HepG2 (cell line): ENCODE measurements around the gene CTNND2. TPM values are rescaled to one million over a fixed set of nuclear protein-coding genes. Genes with fewer than 3 reads are reported as not detected.

Experiments used
- ATAC-seq: fragments of 200-7000 bp; cut with Tn5 transposase; 3 replicates; pipeline ENCODE4 v1.9.1; 2020; ENCODE audit warnings: mild to moderate bottlenecking, moderate library complexity
- BruUV-seq: library from RNA; stranded (reverse); fragments of 400-500 nt; replicated peaks from 2 replicates; lab custom pipeline; 2021; lab: Mats Ljungman, UMichigan
- CTCF ChIA-PET: fragments of 300-600 bp; formaldehyde crosslinking; extraction: SDS; loops from one replicate; lab custom pipeline; 2021; ENCODE audit warnings: low total read pairs, inconsistent platforms, low intra/inter-chr PET ratio; lab: Yijun Ruan, JAX
- POLR2A ChIA-PET: fragments of 350-600 bp; sonication (Branson Sonifier 250); formaldehyde crosslinking; loops from one replicate; lab custom pipeline; 2020; ENCODE audit warnings: antibody characterized with exemption, inconsistent platforms; lab: Yijun Ruan, JAX
- DNase-seq: peaks from one replicate; pipeline ENCODE4 v3.0.0-alpha.2; 2015; ENCODE audit warnings: low spot score
- FAIRE-seq: peaks from 3 replicates; lab custom pipeline; 2011; peaks lifted over from hg19 to GRCh38; lab: Jason Lieb, UNC
- H2AFZ ChIP-seq: one replicate; pipeline ENCODE4 v1.6.1; 2011; ENCODE audit warnings: low read length, inconsistent platforms
- H3K27ac ChIP-seq: fragments of 300-600 bp; 3 replicates; pipeline ENCODE4 v1.8.0; 2011; ENCODE audit warnings: mixed run types, mild to moderate bottlenecking, mixed read lengths, low read length, inconsistent platforms; ENCODE audit not compliant: insufficient read depth; ENCODE audit errors: extremely low read length
- H3K27me3 ChIP-seq, 2 experiments: fragments of 200-600 bp in 1 of 2; 2 replicates in 1 of 2; 3 replicates in 1 of 2; pipeline versions ENCODE4 v1.6.0 to v1.8.0; 2011; ENCODE audit warnings: low read length in 2 of 2, mild to moderate bottlenecking in 2 of 2, moderate library complexity in 2 of 2, inconsistent platforms in 1 of 2; ENCODE audit not compliant: insufficient read depth in 2 of 2, control insufficient read depth in 1 of 2
- H3K36me3 ChIP-seq, 2 experiments: fragments of 200-600 bp in 1 of 2; replicated peaks in 1 of 2; 2 replicates in 1 of 2; 3 replicates in 1 of 2; pipeline versions ENCODE4 v1.5.1 to v1.8.0; 2011; ENCODE audit warnings: low read length in 2 of 2, inconsistent platforms in 1 of 2; ENCODE audit not compliant: insufficient read depth in 2 of 2, control insufficient read depth in 1 of 2
- H3K4me1 ChIP-seq: 2 replicates; pipeline ENCODE4 v1.5.1; 2012; ENCODE audit warnings: low read length, inconsistent platforms; ENCODE audit not compliant: insufficient read depth
- H3K4me2 ChIP-seq: 2 replicates; pipeline ENCODE4 v1.6.0; 2011; ENCODE audit warnings: low read depth, low read length, inconsistent platforms
- H3K4me3 ChIP-seq, 3 experiments: fragments of 200-600 bp in 1 of 3; sonication (generic), shearing (Covaris generic) in 1 of 3; replicated peaks in 1 of 3; 2 replicates each; pipeline ENCODE4 v1.5.1; 2011 to 2016; ENCODE audit warnings: low read length in 3 of 3, inconsistent platforms in 2 of 3, low read depth in 2 of 3, mild to moderate bottlenecking in 2 of 3, control low read depth in 1 of 3, mixed read lengths in 1 of 3; ENCODE audit not compliant: insufficient read depth in 1 of 3
- H3K79me2 ChIP-seq: one replicate; pipeline ENCODE4 v1.6.1; 2011; ENCODE audit warnings: low read length, inconsistent platforms; ENCODE audit not compliant: insufficient read depth
- H3K9ac ChIP-seq: 2 replicates; pipeline ENCODE4 v1.6.0; 2011; ENCODE audit warnings: mild to moderate bottlenecking, low read depth, low read length, inconsistent platforms; ENCODE audit not compliant: insufficient read depth
- H3K9me3 ChIP-seq: 2 replicates; pipeline ENCODE4 v1.5.1; 2012; ENCODE audit warnings: mild to moderate bottlenecking, low read length
- H4K20me1 ChIP-seq: 2 replicates; pipeline ENCODE4 v1.6.0; 2011; ENCODE audit warnings: inconsistent platforms, mild to moderate bottlenecking, low read length, moderate library complexity; ENCODE audit not compliant: insufficient read depth
- GATAD2A ChIP-seq: IDR thresholded peaks from 2 replicates; pipeline ENCODE4 v1.6.1; 2016
- NCOA5 ChIP-seq: sonication (generic); formaldehyde crosslinking; IDR thresholded peaks from 2 replicates; pipeline ENCODE4 v1.4.0; 2020; ENCODE audit warnings: missing genetic modification reagents
- POLR2A ChIP-seq, 2 experiments: IDR thresholded peaks; 2 replicates each; pipeline ENCODE4 v1.6.1; 2011; ENCODE audit warnings: low read depth in 2 of 2, low read length in 2 of 2, mild to moderate bottlenecking in 1 of 2, moderate library complexity in 1 of 2; ENCODE audit not compliant: insufficient read depth in 1 of 2
- SP4 ChIP-seq: sonication (generic); formaldehyde crosslinking; IDR thresholded peaks from 2 replicates; pipeline ENCODE4 v1.8.1; 2023; ENCODE audit warnings: mild to moderate bottlenecking, missing genetic modification reagents
- SUZ12 ChIP-seq: fragments of 150-350 bp; IDR thresholded peaks from 2 replicates; pipeline ENCODE4 v1.6.1; 2014; ENCODE audit warnings: low read depth, low read length
- ZNF10 ChIP-seq: sonication (generic); formaldehyde crosslinking; IDR thresholded peaks from 2 replicates; pipeline ENCODE4 v1.4.0; 2020; ENCODE audit warnings: mild to moderate bottlenecking, low read depth, missing genetic modification reagents, borderline replicate concordance
- ZNF432 ChIP-seq: sonication (generic); formaldehyde crosslinking; IDR thresholded peaks from 2 replicates; pipeline ENCODE4 v1.5.0; 2020; ENCODE audit warnings: missing genetic modification reagents, mild to moderate bottlenecking, borderline replicate concordance
- ZNF451 ChIP-seq: sonication (generic); formaldehyde crosslinking; IDR thresholded peaks from 2 replicates; pipeline ENCODE4 v1.5.0; 2020; ENCODE audit warnings: mild to moderate bottlenecking, missing genetic modification reagents
- ZNF788 ChIP-seq: sonication (generic); formaldehyde crosslinking; IDR thresholded peaks from 2 replicates; pipeline ENCODE4 v1.5.0; 2020; ENCODE audit warnings: mild to moderate bottlenecking, missing genetic modification reagents, borderline replicate concordance
- ZNF83 ChIP-seq: sonication (generic); formaldehyde crosslinking; IDR thresholded peaks from 2 replicates; pipeline ENCODE4 v1.4.0; 2020; ENCODE audit warnings: missing genetic modification reagents, mild to moderate bottlenecking, borderline replicate concordance
- WGBS: methylation state at CpG from one replicate; pipeline ENCODE4 v1.1.6; 2017; ENCODE audit warnings: low lambda C conversion rate; 5-methylcytosine and 5-hydroxymethylcytosine counted together
- in situ Hi-C: cut with HindIII; loops from 2 replicates; pipeline ENCODE4 v1.10.0; 2017; ENCODE audit warnings: low pct_unique_long_range_greater_than_20kb; ENCODE audit not compliant: extremely low pct_ligation_motif_present
- intact Hi-C: fragments of 100-400 bp; cut with micrococcal nuclease; formaldehyde crosslinking; loops from one replicate; pipeline ENCODE4 v1.10.0; 2022; ENCODE audit not compliant: unreplicated experiment
- polyA plus RNA-seq, 8 experiments: library from polyadenylated mRNA; depleted of rRNA in 3 of 8; stranded (reverse) in 7 of 8; unstranded in 1 of 8; fragments of >200 nt; fragmentation: Illumina TruSeq in 4 of 8; extraction: Trizol in 4 of 8; gene quantifications; 2 replicates each; pipeline versions ENCODE4 v1.2.1 to v1.2.3, GENCODE V29; 2011 to 2016; ENCODE audit warnings: low read depth in 4 of 8, missing spikeins in 1 of 8, mixed read lengths in 1 of 8; ENCODE audit not compliant: insufficient read depth in 1 of 8
- total RNA-seq, 5 experiments: library from RNA; depleted of rRNA; stranded (reverse); fragments of >200 nt; fragmentation: Illumina TruSeq; extraction: Trizol; gene quantifications; 2 replicates each; pipeline ENCODE4 v1.2.3, GENCODE V29; 2016; ENCODE audit warnings: low read depth in 1 of 5
- TF ChIP-seq, protein P1 (sequence below): sonication (generic); formaldehyde crosslinking; IDR thresholded peaks from 2 replicates; pipeline ENCODE4 v1.9.0; 2022; ENCODE audit warnings: low read depth, missing genetic modification reagents
- TF ChIP-seq, protein P2 (sequence below): sonication (generic); formaldehyde crosslinking; IDR thresholded peaks from 2 replicates; pipeline ENCODE4 v1.5.0; 2020; ENCODE audit warnings: mild to moderate bottlenecking, missing genetic modification reagents, moderate library complexity
- TF ChIP-seq, protein P3 (sequence below): sonication (generic); formaldehyde crosslinking; IDR thresholded peaks from 2 replicates; pipeline ENCODE4 v1.4.0; 2020; ENCODE audit warnings: missing genetic modification reagents, borderline replicate concordance
- TF ChIP-seq, protein P4 (sequence below): sonication (generic); formaldehyde crosslinking; IDR thresholded peaks from 2 replicates; pipeline ENCODE4 v1.5.0; 2020; ENCODE audit warnings: missing genetic modification reagents, mild to moderate bottlenecking, borderline replicate concordance
- TF ChIP-seq, protein P5 (sequence below): sonication (generic); formaldehyde crosslinking; IDR thresholded peaks from 2 replicates; pipeline ENCODE4 v1.4.0; 2020; ENCODE audit warnings: missing genetic modification reagents

The CTNND2 gene
- total and polyA plus RNA-seq, 2 of the 13 experiments (the other 11 are each of a cell fraction or from before 2014, with no cell fraction given): not detected

DNA sequence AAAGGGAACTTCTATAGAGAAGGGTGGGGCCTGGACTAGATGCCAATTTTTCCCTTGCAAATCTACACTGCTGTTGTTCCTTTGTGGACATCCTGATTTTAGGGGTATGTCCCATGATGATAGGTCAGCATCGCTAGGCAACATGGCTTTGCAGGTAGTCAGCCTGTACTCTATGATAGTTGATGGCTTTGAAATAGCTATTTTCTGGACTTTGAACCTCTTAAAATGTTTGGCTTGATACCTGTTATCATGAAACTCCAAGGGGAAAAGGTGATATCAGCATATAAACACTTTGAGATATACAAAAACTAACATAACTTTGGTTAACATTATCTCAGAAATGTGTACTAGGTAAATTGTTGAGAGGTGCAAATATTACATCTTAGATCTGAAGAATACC lies 533.2 kb downstream of the CTNND2 start:
- in situ Hi-C loops (no loop called here), intact Hi-C loops (no loop called here)
- DNase-seq: no peak
- FAIRE-seq: no peak
- Histone ChIP-seq H3K27me3 (no peaks in the 10 kb centered on the region), H4K20me1 (no peaks in the 10 kb centered on the region), H3K4me1 (no peaks in the 10 kb centered on the region), H3K79me2 (no peaks in the 10 kb centered on the region), H3K36me3 (no peaks in the 10 kb centered on the region), H3K9ac (no peak overlapping the region), H2AFZ (no peak overlapping the region), H3K9me3 (no peaks in the 10 kb centered on the region), H3K27ac (no peak overlapping the region), H3K4me2 (no peak overlapping the region), H3K4me3 (no peak overlapping the region)
- ATAC-seq: no peak
- 0% methylated on average over 1 of the region's 1 CpG for WGBS
- BruUV-seq: no TSS peak
- ChIA-PET POLR2A (no interaction called here), CTCF (no interaction called here)
- TF ChIP-seq, protein P1, sequence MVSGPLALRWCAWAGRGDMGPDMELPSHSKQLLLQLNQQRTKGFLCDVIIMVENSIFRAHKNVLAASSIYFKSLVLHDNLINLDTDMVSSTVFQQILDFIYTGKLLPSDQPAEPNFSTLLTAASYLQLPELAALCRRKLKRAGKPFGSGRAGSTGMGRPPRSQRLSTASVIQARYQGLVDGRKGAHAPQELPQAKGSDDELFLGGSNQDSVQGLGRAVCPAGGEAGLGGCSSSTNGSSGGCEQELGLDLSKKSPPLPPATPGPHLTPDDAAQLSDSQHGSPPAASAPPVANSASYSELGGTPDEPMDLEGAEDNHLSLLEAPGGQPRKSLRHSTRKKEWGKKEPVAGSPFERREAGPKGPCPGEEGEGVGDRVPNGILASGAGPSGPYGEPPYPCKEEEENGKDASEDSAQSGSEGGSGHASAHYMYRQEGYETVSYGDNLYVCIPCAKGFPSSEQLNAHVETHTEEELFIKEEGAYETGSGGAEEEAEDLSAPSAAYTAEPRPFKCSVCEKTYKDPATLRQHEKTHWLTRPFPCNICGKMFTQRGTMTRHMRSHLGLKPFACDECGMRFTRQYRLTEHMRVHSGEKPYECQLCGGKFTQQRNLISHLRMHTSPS: no peak
- TF ChIP-seq NCOA5 (CRISPR knock-in tag): no peak
- TF ChIP-seq GATAD2A (CRISPR knock-in tag): no peak
- TF ChIP-seq, protein P2, sequence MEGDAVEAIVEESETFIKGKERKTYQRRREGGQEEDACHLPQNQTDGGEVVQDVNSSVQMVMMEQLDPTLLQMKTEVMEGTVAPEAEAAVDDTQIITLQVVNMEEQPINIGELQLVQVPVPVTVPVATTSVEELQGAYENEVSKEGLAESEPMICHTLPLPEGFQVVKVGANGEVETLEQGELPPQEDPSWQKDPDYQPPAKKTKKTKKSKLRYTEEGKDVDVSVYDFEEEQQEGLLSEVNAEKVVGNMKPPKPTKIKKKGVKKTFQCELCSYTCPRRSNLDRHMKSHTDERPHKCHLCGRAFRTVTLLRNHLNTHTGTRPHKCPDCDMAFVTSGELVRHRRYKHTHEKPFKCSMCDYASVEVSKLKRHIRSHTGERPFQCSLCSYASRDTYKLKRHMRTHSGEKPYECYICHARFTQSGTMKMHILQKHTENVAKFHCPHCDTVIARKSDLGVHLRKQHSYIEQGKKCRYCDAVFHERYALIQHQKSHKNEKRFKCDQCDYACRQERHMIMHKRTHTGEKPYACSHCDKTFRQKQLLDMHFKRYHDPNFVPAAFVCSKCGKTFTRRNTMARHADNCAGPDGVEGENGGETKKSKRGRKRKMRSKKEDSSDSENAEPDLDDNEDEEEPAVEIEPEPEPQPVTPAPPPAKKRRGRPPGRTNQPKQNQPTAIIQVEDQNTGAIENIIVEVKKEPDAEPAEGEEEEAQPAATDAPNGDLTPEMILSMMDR (CRISPR knock-in tag): no peak
- no peak for TF ChIP-seq ZNF451
- TF ChIP-seq SP4 (CRISPR knock-in tag): no peak
- TF ChIP-seq, protein P3, sequence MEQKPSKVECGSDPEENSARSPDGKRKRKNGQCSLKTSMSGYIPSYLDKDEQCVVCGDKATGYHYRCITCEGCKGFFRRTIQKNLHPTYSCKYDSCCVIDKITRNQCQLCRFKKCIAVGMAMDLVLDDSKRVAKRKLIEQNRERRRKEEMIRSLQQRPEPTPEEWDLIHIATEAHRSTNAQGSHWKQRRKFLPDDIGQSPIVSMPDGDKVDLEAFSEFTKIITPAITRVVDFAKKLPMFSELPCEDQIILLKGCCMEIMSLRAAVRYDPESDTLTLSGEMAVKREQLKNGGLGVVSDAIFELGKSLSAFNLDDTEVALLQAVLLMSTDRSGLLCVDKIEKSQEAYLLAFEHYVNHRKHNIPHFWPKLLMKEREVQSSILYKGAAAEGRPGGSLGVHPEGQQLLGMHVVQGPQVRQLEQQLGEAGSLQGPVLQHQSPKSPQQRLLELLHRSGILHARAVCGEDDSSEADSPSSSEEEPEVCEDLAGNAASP (CRISPR knock-in tag): no peak
- TF ChIP-seq, protein P4, sequence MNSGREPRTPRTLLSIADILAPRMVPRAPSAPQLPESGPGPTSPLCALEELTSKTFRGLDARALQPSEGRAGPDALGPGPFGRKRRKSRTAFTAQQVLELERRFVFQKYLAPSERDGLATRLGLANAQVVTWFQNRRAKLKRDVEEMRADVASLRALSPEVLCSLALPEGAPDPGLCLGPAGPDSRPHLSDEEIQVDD (CRISPR knock-in tag): no peak
- no peak for TF ChIP-seq SUZ12
- TF ChIP-seq ZNF432 (CRISPR knock-in tag): no peak
- TF ChIP-seq POLR2A (IDR thresholded peaks at IDR 0.05; ENCODE audit: insufficient read depth in 1 of 2, low read depth in 2 of 2, low read length in 2 of 2): no peak
- TF ChIP-seq ZNF10 (CRISPR knock-in tag): no peak
- no peak for TF ChIP-seq ZNF83 (CRISPR knock-in tag)
- TF ChIP-seq, protein P5, sequence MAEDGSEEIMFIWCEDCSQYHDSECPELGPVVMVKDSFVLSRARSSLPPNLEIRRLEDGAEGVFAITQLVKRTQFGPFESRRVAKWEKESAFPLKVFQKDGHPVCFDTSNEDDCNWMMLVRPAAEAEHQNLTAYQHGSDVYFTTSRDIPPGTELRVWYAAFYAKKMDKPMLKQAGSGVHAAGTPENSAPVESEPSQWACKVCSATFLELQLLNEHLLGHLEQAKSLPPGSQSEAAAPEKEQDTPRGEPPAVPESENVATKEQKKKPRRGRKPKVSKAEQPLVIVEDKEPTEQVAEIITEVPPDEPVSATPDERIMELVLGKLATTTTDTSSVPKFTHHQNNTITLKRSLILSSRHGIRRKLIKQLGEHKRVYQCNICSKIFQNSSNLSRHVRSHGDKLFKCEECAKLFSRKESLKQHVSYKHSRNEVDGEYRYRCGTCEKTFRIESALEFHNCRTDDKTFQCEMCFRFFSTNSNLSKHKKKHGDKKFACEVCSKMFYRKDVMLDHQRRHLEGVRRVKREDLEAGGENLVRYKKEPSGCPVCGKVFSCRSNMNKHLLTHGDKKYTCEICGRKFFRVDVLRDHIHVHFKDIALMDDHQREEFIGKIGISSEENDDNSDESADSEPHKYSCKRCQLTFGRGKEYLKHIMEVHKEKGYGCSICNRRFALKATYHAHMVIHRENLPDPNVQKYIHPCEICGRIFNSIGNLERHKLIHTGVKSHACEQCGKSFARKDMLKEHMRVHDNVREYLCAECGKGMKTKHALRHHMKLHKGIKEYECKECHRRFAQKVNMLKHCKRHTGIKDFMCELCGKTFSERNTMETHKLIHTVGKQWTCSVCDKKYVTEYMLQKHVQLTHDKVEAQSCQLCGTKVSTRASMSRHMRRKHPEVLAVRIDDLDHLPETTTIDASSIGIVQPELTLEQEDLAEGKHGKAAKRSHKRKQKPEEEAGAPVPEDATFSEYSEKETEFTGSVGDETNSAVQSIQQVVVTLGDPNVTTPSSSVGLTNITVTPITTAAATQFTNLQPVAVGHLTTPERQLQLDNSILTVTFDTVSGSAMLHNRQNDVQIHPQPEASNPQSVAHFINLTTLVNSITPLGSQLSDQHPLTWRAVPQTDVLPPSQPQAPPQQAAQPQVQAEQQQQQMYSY (CRISPR knock-in tag): no peak
- no peak for TF ChIP-seq ZNF788 (CRISPR knock-in tag)
